ENCODE measurements around the gene SPIN1.
"Not testable (repeated sequence)": the region's sequence is repeated elsewhere in the genome, so short reads cannot be mapped to it uniquely, and the experiment has no call there.

The SPIN1 gene

DNA sequence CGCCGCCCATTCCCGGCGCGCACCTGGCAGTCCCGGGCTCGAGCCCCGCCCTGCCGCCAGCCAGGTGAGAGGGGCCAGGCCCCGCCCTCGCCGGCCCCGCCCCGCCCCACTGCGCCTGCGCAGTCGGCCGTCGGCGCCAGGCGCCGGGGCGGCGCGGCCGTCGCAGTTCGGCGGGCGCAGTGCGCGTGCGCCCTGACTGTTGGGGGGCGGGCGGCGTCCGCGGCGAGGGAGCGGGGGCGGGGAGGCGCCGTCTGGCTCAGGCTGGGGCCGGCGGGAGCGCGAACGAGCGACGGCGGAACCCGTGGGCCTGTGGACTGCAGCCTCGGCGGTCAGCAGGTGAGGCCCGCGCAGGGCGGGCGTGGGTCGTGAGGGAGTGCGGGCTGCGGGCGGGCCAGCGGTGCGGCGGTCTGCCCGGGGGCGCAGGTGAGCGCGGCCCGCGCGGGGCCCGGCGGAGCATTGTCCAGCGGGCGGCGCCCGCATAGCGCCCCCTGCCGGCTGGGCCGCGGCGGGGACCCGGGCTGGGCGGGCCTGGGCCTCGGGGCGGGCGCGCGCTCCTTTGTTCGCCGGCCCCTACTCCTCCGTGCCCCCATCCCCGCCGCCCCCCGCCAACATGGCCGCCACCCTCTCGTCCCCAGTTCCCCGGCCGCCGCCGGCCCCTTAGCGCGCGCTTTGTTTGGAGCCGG lies at the start of gene SPIN1:
SPIN1 (plus strand) TSS at position 242 of the 683 bp plus-strand sequence. CDS start 38,096 bp downstream, outside the sequence.
- DNase-seq, result peak; percentile 20 to 70

GRCh38 chr9:88339317-88339716 lies 48.9 kb upstream of the SPIN1 start:
- DNase-seq, result no peak

- DNase-seq, result no peak
Observed at GRCh38 chr9:88342246-88342645, 46.0 kb upstream of the SPIN1 start.

DNA sequence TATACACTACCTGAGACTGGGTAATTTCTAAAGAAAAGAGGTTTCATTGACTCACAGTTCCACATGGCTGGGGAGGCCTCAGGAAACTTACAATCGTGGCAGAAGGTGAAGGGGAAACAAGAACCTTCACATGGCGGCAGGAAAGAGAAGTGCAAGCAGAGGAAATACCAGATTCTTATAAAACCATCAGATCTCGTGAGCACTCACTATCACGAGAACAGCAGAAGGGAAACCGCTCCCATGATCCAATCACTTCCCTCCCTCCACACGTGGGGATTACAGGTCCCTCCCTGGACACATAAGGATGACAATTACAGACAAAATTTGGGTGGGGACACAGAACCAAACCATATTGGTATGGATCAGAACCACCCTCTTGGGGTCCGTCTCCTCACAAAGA lies 44.2 kb upstream of the SPIN1 start:
- DNase-seq, result no peak

DNA sequence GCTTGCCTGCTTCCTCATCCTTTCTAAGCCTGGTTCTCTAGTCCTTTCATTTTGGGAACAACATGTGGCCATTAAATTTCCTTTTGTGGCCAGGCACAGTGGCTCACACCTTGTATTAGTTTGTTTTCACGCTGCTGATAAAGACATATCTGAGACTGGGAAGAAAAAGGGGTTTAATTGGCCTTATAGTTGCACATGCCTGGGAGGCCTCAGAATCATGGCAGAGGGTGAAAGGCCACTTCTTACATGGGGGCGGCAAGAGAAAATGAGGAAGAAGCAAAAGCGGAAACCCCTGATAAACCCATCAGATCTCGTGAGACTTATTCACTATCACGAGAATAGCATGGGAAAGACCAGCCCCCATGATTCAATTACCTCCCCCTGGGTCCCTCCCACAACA lies 37.9 kb upstream of the SPIN1 start:
- DNase-seq, result not testable (repeated sequence)

DNA sequence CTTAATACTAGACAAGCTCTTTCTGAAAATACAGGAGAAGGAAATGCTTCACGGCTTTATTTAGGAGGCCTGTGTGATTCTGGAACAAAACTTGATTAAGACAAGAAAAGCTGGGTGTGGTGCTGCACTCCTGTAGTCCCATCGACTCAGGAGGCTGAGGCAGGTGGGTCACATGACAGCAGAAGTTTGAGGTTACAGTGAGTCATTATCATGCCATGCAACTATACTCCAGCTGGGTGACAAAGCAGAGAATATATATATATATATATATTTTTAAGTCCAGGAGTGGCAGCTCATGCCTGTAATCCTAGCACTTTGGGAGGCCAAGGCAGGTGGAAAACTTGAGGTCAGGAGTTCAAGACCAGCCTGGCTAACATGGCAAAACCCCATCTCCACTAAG lies 33.1 kb upstream of the SPIN1 start:
- DNase-seq, result peak in 1 of 2 experiments; percentile 24

GRCh38 chr9:88357250-88357649 lies 31.0 kb upstream of the SPIN1 start:
- not testable (repeated sequence) for DNase-seq

- no peak for DNase-seq
Observed at GRCh38 chr9:88358723-88359122, 29.5 kb upstream of the SPIN1 start.

DNA sequence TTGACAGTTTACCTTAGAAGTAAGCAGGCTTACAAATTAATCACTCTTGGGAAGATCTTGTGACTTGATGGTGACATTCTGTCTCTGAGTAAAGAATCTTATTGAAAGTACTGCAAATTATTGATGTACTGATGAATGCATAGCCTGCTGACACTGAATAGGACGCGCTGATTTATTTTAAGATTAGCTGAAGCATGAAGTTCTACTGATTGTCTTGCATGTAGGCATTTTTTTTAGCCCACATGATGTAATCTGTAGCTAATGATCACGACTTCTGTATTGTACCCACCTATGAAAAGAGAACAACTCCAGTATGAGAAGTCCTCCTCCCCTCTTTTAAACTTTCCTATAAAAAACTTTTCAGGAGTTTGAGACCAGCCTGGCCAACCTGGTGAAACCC lies 28.3 kb upstream of the SPIN1 start:
- DNase-seq, result no peak

DNA sequence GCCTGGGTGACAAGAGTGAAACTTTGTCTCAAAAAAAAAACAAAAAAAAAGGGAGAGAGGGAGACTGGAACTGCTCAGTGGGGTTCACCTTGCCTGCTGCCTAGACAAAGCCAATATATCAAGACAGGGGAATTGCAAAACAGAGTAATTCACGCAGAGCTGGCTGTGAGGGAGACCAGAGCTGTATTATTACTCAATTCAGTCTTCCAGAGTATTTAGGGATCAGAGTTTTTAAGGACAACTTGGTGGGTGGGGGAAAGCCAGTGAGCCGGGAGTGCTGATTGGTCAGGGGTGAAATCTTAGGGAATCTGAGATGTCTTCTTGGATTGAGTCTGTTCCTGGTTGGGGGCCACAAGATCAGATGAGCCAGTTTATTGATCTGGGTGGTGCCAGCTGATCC lies 25.6 kb upstream of the SPIN1 start:
- no peak for DNase-seq

DNA sequence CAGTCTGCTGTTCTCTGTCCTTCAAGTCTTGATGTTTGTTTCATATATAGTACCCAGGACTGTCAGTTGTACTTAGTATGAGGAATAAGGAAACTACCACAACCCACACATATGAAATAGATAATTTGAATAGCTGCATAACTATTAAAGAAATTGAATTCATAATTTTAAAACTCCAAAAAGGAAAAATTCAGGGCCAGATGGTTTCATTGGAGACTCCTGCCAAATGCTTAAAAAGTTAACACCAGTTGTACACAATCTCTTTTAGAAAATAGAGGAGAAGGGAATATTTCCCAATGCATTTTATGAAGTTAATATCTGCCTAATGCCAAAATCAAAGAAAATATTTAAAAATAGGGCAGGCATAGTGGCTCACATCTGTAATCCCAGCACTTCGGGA lies 24.6 kb upstream of the SPIN1 start:
- no peak for DNase-seq

DNA sequence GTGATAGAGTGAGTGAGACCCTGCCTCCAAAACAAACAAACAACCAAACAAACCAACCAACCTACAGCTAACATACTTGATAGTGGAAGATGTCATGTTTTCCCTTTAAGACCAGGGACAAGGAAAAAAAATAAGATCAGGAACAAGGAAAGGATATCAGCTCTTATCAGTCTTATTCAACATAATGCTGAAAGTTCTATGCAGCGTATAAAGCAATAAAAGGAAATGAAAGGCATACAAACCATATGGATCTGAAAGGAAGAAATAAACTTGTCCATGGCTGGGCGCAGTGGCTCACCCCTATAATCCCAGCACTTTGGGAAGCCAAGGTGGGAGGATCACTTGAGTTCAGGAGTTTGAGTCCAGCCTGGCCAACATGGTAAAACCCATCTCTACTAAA lies 23.5 kb upstream of the SPIN1 start:
- no peak for DNase-seq

- DNase-seq, result no peak
Observed at GRCh38 chr9:88370346-88370745, 17.9 kb upstream of the SPIN1 start.

- DNase-seq, result no peak
Observed at GRCh38 chr9:88372103-88372654, 16.1 kb upstream of the SPIN1 start.

- DNase-seq, result no peak
Observed at GRCh38 chr9:88373045-88373444, 15.2 kb upstream of the SPIN1 start.

- no peak for DNase-seq
Observed at GRCh38 chr9:88378317-88378716, 9.9 kb upstream of the SPIN1 start.

DNA sequence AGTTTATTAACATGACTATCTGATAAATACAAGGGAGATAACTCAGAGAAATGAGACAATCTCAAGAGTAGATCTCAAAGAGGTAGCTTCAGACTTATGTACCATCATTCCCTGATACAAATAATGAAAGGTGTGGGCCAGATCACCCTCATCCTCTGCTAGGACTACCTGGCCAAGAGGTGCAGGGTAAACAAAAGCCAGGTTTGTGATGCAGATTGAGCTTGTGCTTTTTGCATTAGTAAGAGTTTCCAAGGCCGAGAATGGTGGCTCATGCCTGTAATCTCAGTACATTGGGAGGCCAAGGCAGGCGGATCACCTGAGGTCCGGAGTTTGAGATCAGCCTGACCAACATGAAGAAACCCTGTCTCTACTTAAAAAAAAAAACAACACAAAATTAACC lies 8.9 kb upstream of the SPIN1 start:
- DNase-seq, result no peak

- no peak for DNase-seq
Observed at GRCh38 chr9:88380118-88380517, 8.1 kb upstream of the SPIN1 start.

GRCh38 chr9:88381322-88381721 lies 6.9 kb upstream of the SPIN1 start:
- DNase-seq, result not testable (repeated sequence)

DNA sequence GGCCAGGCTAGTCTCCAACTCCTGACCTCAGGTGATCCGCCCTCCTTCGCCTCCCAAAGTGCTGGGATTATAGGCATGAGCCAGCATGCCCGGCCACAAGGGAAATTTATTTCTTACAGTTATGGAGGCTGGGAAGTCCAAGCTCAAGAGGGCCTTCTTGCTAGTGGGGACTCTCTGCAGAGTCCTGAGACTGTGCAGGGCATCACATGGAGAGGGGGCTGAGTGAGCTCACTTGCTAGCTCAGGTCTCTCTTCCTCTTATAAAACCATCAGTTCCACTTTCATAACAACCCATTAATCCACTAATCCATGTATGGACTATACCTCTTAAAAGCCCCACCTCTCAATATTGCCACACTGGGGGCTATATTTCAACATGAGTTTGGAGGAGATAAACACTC lies 5.1 kb upstream of the SPIN1 start:
- DNase-seq, result no peak

- DNase-seq, result not testable (repeated sequence)
Observed at GRCh38 chr9:88386137-88386536, 2.1 kb upstream of the SPIN1 start.

DNA sequence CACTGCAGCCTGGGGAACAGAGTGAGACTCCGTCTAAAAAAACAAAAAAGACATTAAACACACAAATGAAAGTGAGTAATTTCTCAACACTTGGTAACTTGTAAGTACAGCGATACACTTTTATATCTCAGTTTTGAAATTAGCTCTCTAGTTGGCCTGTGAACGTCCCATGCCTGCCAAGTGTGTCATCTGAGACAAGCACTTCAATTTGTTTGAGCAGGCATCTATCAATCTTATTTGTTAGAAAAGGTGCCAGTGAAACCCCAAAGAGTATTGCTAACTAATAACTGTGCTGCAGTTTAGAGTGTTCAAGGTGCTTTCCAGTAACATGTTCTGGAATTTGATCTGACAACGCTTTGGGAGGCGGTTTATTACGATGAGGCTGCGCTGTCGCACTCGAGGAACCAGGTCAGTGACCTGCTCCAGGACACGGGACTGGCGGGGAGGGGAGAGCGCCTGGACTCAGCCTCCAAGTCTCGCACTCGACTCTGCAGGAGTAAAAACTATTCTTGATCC lies 1.1 kb upstream of the SPIN1 start:
- no peak for DNase-seq

- DNase-seq, result peak in 1 of 2 experiments; percentile 51
Observed at GRCh38 chr9:88387552-88388202, 567 bp upstream of the SPIN1 start.

Measured in SW 1271 (cell line).